Central memory CD8-positive, alpha-beta T cell (primary cell): Measurements from ENCODE around the gene ZNF366.

Source experiments
- ATAC-seq: fragments of 150-1000 bp; cut with Tn5 transposase; replicated peaks from 2 replicates; pipeline ENCODE4 v1.10.0; 2022; ENCODE audit warnings: mild to moderate bottlenecking, moderate FRiP score, moderate number of reproducible peaks; ENCODE audit not compliant: poor library complexity, severe bottlenecking; ENCODE audit errors: extremely low read depth
- DNase-seq, 2 donors: peaks; one replicate each; pipeline ENCODE4 v3.0.0; 2021; ENCODE audit warnings: low spot score in 2 of 2
- H3K27ac Mint-ChIP-seq: one replicate; pipeline ENCODE4 v1.8.0; 2022; ENCODE audit warnings: low read depth, mild to moderate bottlenecking, moderate library complexity, mixed read lengths
- H3K27me3 Mint-ChIP-seq: one replicate; pipeline ENCODE4 v1.8.0; 2022; ENCODE audit warnings: mixed read lengths
- H3K36me3 Mint-ChIP-seq: one replicate; pipeline ENCODE4 v1.8.0; 2022; ENCODE audit warnings: mild to moderate bottlenecking, moderate library complexity, mixed read lengths; ENCODE audit not compliant: insufficient read depth
- H3K4me1 Mint-ChIP-seq: one replicate; pipeline ENCODE4 v1.8.0; 2022; ENCODE audit warnings: mixed read lengths
- H3K4me3 Mint-ChIP-seq: one replicate; pipeline ENCODE4 v1.8.0; 2022; ENCODE audit warnings: mild to moderate bottlenecking, moderate library complexity, mixed read lengths
- H3K9me3 Mint-ChIP-seq: one replicate; pipeline ENCODE4 v1.8.0; 2022; ENCODE audit warnings: mixed read lengths

Gene ZNF366

DNA sequence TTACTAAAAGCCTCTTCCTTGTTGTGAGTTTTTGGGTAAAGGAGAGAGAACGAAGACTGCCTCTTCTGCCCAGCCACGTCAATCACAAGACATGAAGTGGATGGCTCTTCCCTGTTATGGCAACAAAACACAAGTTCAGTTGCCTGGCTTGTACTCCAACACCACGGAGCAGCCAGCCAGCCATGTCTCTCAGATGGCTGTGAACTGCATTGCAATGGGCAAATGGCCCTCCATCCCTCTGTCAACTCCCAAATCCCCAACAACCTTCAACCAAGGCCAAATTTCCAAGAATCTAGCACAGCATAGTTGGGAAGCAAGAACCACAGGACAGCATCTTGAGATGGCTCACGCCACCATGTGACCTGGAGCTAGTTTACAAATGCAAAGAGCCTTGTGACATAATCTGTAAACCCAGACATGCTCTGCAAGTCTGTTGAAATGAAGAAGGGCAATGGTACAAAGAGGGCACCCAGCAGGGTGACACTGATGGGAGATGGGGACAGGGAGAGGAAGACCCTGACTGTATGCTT lies 53.9 kb downstream of the ZNF366 start:
- Mint-ChIP-seq H3K27ac (no peak overlapping the region), H3K36me3 (peaks cover 2% of the 10 kb centered on the region), H3K4me1 (no peaks in the 10 kb centered on the region), H3K4me3 (no peak overlapping the region), H3K9me3 (no peaks in the 10 kb centered on the region), H3K27me3 (peaks cover 17% of the 10 kb centered on the region)
- ATAC-seq (no peak), DNase-seq (no peak)

DNA sequence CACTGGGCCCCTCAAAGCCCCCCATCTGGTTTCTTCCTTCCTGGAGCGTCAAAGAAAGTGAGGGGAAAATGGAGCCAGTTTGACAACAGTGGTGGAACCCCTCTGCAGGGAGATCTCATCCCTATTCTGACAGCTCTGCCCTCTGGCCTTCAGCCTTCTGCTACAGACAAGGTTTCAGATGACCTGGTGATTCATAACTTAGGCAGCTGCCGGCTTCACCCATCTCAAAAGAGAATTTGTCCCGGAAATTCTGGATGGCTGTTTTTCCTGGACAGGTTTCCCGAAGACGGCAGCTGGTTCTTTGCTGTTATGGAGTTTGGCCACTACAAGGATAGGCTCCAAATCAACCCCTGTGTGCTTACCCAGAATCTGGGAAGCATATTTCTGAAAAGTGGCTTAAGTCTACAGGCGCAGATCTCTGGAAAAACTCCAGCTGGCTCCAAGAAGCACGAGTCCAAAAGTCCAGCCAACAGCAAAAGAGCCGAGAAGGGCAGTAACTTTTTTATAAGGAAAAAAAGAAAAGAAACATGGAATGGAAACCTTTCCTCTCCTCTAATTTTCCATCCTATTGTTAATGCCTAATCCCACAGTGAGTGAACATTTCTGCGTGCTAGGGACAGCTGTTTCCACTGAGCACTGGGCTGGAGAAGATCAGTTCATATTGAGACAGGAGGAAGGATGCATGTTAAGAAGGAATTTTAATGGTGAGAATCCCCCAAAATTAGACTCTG lies 54.5 kb downstream of the ZNF366 start:
- peaks cover 20% of the 10 kb centered on the region for H3K27me3 Mint-ChIP-seq
- H3K36me3 Mint-ChIP-seq = peaks cover 2% of the 10 kb centered on the region
- H3K27ac Mint-ChIP-seq = no peak overlapping the region
- H3K9me3 Mint-ChIP-seq = no peaks in the 10 kb centered on the region
- no peak for ATAC-seq
- DNase-seq = no peak
- H3K4me1 Mint-ChIP-seq = no peaks in the 10 kb centered on the region
- no peak overlapping the region for H3K4me3 Mint-ChIP-seq

DNA sequence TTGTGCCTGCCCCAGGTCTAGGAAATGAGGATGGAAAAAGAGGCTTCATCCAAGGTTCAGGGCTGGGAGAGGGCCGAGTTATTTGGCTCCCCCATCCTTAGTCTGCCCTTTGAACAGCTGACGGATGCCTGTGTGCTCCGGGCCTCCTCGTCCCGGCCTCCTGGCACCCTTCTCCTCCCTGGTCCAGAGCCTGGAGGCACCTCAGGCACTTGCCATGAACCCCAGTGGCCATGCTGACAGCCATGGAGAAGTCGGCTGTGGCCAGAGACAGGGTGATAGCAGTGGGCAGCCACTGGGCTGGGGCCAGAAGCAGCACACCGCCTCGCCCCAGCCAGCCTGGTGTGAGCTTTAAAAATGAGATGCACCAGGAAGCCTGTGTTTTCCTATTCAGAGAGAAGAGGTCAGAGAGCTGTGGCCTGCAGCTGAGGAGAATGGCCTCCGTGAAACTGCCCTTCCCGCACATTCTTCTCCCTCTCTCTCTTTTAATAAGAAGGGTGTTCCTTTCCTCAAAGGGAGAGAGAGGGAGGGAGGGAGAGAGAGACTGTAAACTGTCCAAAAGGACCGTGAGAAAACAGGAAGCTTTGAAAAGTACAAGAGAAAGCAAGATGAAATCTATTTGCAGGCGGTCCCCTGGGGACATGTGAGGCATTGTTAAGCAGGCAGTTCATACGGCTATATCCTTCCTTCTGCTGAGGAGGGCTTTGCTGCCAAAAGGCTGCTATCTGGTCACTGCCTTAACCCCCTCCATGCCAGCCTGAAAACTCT lies 55.3 kb downstream of the ZNF366 start:
- DNase-seq (no peak), ATAC-seq (no peak)
- H3K4me3 Mint-ChIP-seq = no peak overlapping the region
- peaks cover 20% of the 10 kb centered on the region for H3K27me3 Mint-ChIP-seq
- H3K27ac Mint-ChIP-seq = no peak overlapping the region
- H3K36me3 Mint-ChIP-seq = peaks cover 2% of the 10 kb centered on the region
- H3K9me3 Mint-ChIP-seq = no peaks in the 10 kb centered on the region
- no peaks in the 10 kb centered on the region for H3K4me1 Mint-ChIP-seq

GRCh38 chr5:72448368-72448767 lies 58.8 kb downstream of the ZNF366 start:
- Mint-ChIP-seq H3K27ac (no peak overlapping the region), H3K36me3 (peaks cover 2% of the 10 kb centered on the region), H3K4me3 (no peak overlapping the region), H3K27me3 (peaks cover 30% of the 10 kb centered on the region), H3K4me1 (no peaks in the 10 kb centered on the region), H3K9me3 (no peaks in the 10 kb centered on the region)
- ATAC-seq (no peak), DNase-seq (no peak)

GRCh38 chr5:72447751-72448150 lies 59.5 kb downstream of the ZNF366 start:
- Mint-ChIP-seq H3K27ac (no peak overlapping the region), H3K4me1 (no peaks in the 10 kb centered on the region), H3K4me3 (no peak overlapping the region), H3K27me3 (peaks cover 30% of the 10 kb centered on the region), H3K9me3 (no peaks in the 10 kb centered on the region), H3K36me3 (no peaks in the 10 kb centered on the region)
- DNase-seq = no peak
- no peak for ATAC-seq

GRCh38 chr5:72445969-72446368 lies 61.2 kb downstream of the ZNF366 start:
- Mint-ChIP-seq H3K4me3 (no peak overlapping the region), H3K27me3 (peaks cover 18% of the 10 kb centered on the region), H3K36me3 (no peaks in the 10 kb centered on the region), H3K9me3 (no peaks in the 10 kb centered on the region), H3K27ac (no peak overlapping the region), H3K4me1 (no peaks in the 10 kb centered on the region)
- DNase-seq (no peak), ATAC-seq (no peak)

GRCh38 chr5:72443883-72444282 lies 63.3 kb downstream of the ZNF366 start:
- H3K36me3 Mint-ChIP-seq = no peaks in the 10 kb centered on the region
- H3K4me1 Mint-ChIP-seq = no peaks in the 10 kb centered on the region
- no peaks in the 10 kb centered on the region for H3K9me3 Mint-ChIP-seq
- no peak for DNase-seq
- peaks cover 18% of the 10 kb centered on the region for H3K27me3 Mint-ChIP-seq
- no peak overlapping the region for H3K4me3 Mint-ChIP-seq
- no peak overlapping the region for H3K27ac Mint-ChIP-seq
- ATAC-seq = no peak

DNA sequence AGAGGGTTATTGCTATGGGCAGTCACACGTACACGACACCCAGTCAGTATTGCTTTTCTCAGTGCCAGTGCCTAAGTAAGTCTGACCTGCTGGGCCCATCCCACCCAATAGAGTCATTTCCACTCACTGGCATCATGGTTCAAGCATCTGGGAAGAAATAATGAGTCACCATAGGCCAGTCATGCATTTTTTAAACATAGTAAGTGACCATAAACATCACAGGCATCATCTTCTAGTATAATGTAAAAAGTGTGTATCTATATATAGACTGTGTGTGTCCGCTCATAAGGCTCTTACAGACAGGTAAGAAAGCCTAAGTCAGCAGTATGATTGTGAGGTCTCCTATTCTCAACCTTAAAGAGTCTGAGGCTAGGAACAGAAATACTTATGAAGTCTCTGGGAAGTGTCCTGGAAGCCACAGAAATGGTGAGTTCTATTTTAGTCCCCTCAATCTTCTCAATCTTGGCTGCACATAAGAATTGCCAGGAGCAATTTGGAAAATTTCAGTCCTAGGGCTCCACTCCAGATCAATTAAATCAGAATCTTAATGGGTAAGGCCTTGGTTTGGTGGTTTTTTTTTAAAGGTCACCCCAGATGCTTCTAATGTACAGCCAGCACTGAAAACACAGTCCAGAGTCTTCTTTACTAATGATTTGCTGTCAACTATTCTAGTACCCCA lies 65.2 kb downstream of the ZNF366 start:
- Mint-ChIP-seq H3K4me1 (no peaks in the 10 kb centered on the region), H3K27ac (no peak overlapping the region), H3K9me3 (no peaks in the 10 kb centered on the region), H3K36me3 (no peaks in the 10 kb centered on the region), H3K27me3 (peaks cover 13% of the 10 kb centered on the region), H3K4me3 (no peak overlapping the region)
- no peak for DNase-seq
- no peak for ATAC-seq

DNA sequence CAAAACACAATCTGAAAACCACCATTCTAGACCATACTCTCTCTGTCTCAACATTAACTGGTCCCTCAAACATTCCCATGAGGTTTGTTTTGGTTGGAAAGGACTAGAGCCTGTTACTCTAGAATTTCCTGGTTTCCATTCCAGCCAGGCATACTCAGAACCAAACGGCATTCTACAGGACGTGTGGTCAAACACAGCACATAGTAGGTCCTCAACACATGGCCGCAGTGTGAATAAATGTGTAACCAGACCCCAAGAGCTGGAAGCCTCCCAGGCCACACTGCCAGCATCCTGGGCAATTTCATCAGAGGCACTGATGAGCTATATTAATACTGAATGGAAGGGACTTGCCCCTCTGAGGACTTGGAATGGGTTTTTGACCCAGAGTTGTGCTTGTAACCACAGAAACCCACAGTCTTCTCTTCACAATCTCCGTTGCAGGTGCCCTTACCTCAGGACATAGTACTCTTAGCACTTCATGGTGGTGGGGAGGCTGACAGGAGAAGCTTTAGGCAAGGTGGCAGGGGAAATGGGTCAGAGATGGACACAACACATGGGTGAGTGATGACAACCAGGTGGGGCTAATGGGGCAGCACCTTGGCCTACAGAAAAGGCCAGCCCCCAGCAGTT lies 66.0 kb downstream of the ZNF366 start:
- no peak for DNase-seq
- Mint-ChIP-seq H3K4me1 (no peaks in the 10 kb centered on the region), H3K9me3 (no peaks in the 10 kb centered on the region), H3K4me3 (no peak overlapping the region), H3K36me3 (no peaks in the 10 kb centered on the region), H3K27me3 (peaks cover 21% of the 10 kb centered on the region), H3K27ac (no peak overlapping the region)
- ATAC-seq = no peak

DNA sequence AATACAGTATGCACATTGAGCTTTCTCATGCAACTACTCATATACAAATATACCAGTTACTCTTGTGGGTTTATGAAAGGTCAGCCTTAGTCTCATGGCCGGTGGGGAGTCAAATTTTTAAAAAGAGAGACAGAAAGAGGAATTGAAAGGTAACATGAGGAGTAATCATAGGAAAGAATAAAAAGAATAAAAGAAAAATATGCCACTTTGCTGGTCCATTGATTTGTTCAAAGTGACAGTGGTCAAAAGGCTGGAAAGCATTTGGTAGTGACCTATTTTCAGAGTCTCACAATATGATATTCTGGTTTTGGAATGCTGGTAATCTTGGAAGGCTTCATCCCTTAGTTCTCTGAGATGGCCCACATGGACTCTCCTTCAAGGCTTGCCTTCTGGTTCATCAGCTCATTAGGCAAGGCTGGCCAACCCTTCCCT lies 67.0 kb downstream of the ZNF366 start:
- no peaks in the 10 kb centered on the region for H3K4me1 Mint-ChIP-seq
- H3K36me3 Mint-ChIP-seq = no peaks in the 10 kb centered on the region
- DNase-seq = no peak
- ATAC-seq = no peak
- peaks cover 26% of the 10 kb centered on the region for H3K27me3 Mint-ChIP-seq
- no peak overlapping the region for H3K4me3 Mint-ChIP-seq
- no peaks in the 10 kb centered on the region for H3K9me3 Mint-ChIP-seq
- no peak overlapping the region for H3K27ac Mint-ChIP-seq

- no peak for ATAC-seq
- H3K36me3 Mint-ChIP-seq = peaks cover 2% of the 10 kb centered on the region
- DNase-seq = no peak
- no peaks in the 10 kb centered on the region for H3K9me3 Mint-ChIP-seq
- H3K4me1 Mint-ChIP-seq = no peaks in the 10 kb centered on the region
- peaks cover 31% of the 10 kb centered on the region for H3K27me3 Mint-ChIP-seq
- no peak overlapping the region for H3K4me3 Mint-ChIP-seq
- H3K27ac Mint-ChIP-seq = no peak overlapping the region
These were observed 68.0 kb downstream of the ZNF366 start for GRCh38 chr5:72439192-72439591.

DNA sequence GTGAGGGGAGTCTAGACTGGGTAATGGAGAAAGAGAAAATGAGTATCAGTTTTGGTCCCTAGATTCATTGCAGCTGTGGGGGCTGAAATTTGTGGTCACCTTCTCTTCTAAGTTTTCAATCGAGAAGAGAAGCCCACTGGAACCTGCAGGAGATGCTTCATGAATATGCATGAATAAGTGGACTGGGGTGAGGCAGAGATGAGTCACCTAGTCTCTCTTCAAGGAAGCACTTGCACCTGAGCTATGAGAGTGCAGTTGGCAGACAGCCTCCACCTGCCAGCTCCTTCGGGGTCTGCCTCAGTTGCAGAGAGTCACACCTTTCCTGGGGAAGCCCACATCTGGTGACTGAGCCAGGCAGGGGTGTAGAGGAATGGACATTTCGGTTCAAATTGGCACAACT lies 69.1 kb downstream of the ZNF366 start:
- peaks cover 41% of the 10 kb centered on the region for H3K27me3 Mint-ChIP-seq
- no peaks in the 10 kb centered on the region for H3K4me1 Mint-ChIP-seq
- H3K36me3 Mint-ChIP-seq = peaks cover 2% of the 10 kb centered on the region
- DNase-seq = no peak
- H3K4me3 Mint-ChIP-seq = no peak overlapping the region
- no peaks in the 10 kb centered on the region for H3K9me3 Mint-ChIP-seq
- no peak for ATAC-seq
- no peak overlapping the region for H3K27ac Mint-ChIP-seq
